MCF 10A (cell line): ENCODE results near the gene SLC25A13. TPM values are rescaled to one million over a fixed set of nuclear protein-coding genes. Genes with fewer than 3 reads are reported as not detected.

Experiments
- BruUV-seq: library from RNA; stranded (reverse); fragments of 400-500 nt; replicated peaks from 2 replicates; lab custom pipeline; 2021; lab: Mats Ljungman, UMichigan
- CTCF ChIA-PET: fragments of 300-600 bp; sonication (Branson Sonifier 250); formaldehyde crosslinking; extraction: SDS; loops from one replicate; lab custom pipeline; 2021; ENCODE audit warnings: antibody characterized with exemption, inconsistent platforms; lab: Yijun Ruan, JAX
- POLR2A ChIA-PET: fragments of 300-600, 350-650 bp; sonication (Branson Sonifier 250); formaldehyde crosslinking; extraction: SDS; loops from one replicate; lab custom pipeline; 2020; ENCODE audit warnings: antibody characterized with exemption, inconsistent platforms; lab: Yijun Ruan, JAX
- DNase-seq: peaks from one replicate; pipeline ENCODE4 v3.0.0-alpha.2; 2018; ENCODE audit not compliant: unreplicated experiment
- H3K27ac Mint-ChIP-seq: one replicate; pipeline ENCODE4 v1.8.0; 2022; ENCODE audit warnings: mild to moderate bottlenecking, low read depth, mixed read lengths; ENCODE audit not compliant: unreplicated experiment
- H3K27me3 Mint-ChIP-seq: one replicate; pipeline ENCODE4 v1.8.0; 2022; ENCODE audit warnings: mixed read lengths; ENCODE audit not compliant: insufficient read depth, unreplicated experiment
- H3K36me3 Mint-ChIP-seq: one replicate; pipeline ENCODE4 v1.8.0; 2022; ENCODE audit warnings: mild to moderate bottlenecking, moderate library complexity, mixed read lengths; ENCODE audit not compliant: insufficient read depth, unreplicated experiment
- H3K4me1 Mint-ChIP-seq: one replicate; pipeline ENCODE4 v1.8.0; 2022; ENCODE audit warnings: mixed read lengths; ENCODE audit not compliant: insufficient read depth, unreplicated experiment
- H3K4me3 Mint-ChIP-seq: one replicate; pipeline ENCODE4 v1.8.0; 2022; ENCODE audit warnings: mild to moderate bottlenecking, moderate library complexity, mixed read lengths; ENCODE audit not compliant: unreplicated experiment
- H3K9me3 Mint-ChIP-seq: one replicate; pipeline ENCODE4 v1.8.0; 2022; ENCODE audit warnings: mixed read lengths; ENCODE audit not compliant: unreplicated experiment
- intact Hi-C: fragments of 100-400 bp; cut with micrococcal nuclease; formaldehyde crosslinking; loops from 2 replicates; pipeline ENCODE4 v1.14.1; 2022
- total RNA-seq: library from RNA; stranded (reverse); gene quantifications from 2 replicates; pipeline ENCODE4 v1.2.3, GENCODE V29; 2022
- TF ChIP-seq, protein P1 (sequence below): fragments of 200-600 bp; IDR thresholded peaks from one replicate; pipeline ENCODE4 v1.8.0; 2022; ENCODE audit warnings: antibody characterized with exemption, mild to moderate bottlenecking; ENCODE audit not compliant: unreplicated experiment

Gene SLC25A13
- total RNA-seq, 1 experiment from 2014 or later = 28.6 TPM

- Mint-ChIP-seq H3K9me3 (no peaks in the 10 kb centered on the region), H3K27me3 (no peaks in the 10 kb centered on the region), H3K4me1 (peaks cover 23% of the 10 kb centered on the region), H3K4me3 (no peak overlapping the region), H3K36me3 (peaks cover 8% of the 10 kb centered on the region), H3K27ac (no peak overlapping the region)
- BruUV-seq = no TSS peak
- DNase-seq = no peak
- TF ChIP-seq, protein P1, sequence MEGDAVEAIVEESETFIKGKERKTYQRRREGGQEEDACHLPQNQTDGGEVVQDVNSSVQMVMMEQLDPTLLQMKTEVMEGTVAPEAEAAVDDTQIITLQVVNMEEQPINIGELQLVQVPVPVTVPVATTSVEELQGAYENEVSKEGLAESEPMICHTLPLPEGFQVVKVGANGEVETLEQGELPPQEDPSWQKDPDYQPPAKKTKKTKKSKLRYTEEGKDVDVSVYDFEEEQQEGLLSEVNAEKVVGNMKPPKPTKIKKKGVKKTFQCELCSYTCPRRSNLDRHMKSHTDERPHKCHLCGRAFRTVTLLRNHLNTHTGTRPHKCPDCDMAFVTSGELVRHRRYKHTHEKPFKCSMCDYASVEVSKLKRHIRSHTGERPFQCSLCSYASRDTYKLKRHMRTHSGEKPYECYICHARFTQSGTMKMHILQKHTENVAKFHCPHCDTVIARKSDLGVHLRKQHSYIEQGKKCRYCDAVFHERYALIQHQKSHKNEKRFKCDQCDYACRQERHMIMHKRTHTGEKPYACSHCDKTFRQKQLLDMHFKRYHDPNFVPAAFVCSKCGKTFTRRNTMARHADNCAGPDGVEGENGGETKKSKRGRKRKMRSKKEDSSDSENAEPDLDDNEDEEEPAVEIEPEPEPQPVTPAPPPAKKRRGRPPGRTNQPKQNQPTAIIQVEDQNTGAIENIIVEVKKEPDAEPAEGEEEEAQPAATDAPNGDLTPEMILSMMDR = no peak
- ChIA-PET POLR2A (interaction anchor here (1.2 to 1.3 kb wide), 3 partner anchors 7 to 126 kb away, joined by 3 to 7 read pairs (median 4); no protein-coding TSS in a partner anchor), CTCF (interaction anchor here (0.6 kb wide), 1 partner anchor 89 kb away, joined by 3 read pairs; no protein-coding TSS in a partner anchor)
- intact Hi-C loops = loop anchor here (5.0 kb wide), 2 partner anchors 64 to 246 kb away; no protein-coding TSS in a partner anchor
These were observed 1.1 kb upstream of the SLC25A13 start for GRCh38 chr7:96322847-96323461.

DNA sequence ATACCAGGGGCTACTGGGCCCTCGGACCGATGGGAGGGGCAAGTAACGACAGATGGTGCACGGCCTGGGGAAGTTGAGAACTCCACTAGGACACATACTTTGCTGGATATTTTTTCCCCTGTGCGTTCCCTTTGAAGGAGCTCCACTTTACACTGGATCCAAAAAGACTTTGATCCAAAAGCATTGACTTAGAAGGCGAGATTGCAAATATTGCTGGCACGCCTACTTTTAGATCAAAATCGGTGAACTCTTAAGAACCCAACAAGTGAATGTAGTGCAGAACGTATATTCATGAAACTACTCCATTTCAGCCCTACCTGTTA is 436 bp upstream of the SLC25A13 start:
- CTCF ChIA-PET = interaction anchor here (0.6 kb wide), 2 partner anchors 90 to 116 kb away, joined by 3 to 4 read pairs; no protein-coding TSS in a partner anchor
- no peak for DNase-seq
- Mint-ChIP-seq H3K4me1 (peaks cover 20% of the 10 kb centered on the region), H3K27ac (peak overlapping the region; percentile 90), H3K36me3 (peaks cover 8% of the 10 kb centered on the region), H3K27me3 (no peaks in the 10 kb centered on the region), H3K4me3 (peak overlapping the region; percentile 88), H3K9me3 (no peaks in the 10 kb centered on the region)
- TF ChIP-seq, protein P1 = no peak
- POLR2A ChIA-PET = interaction anchor here (1.2 to 1.3 kb wide), 3 partner anchors 8 to 125 kb away, joined by 3 to 7 read pairs (median 4); no protein-coding TSS in a partner anchor
- intact Hi-C loops = loop anchor here (5.0 kb wide), 2 partner anchors 65 to 245 kb away; no protein-coding TSS in a partner anchor
- no TSS peak for BruUV-seq

GRCh38 chr7:96321031-96321657 is 754 bp downstream of the SLC25A13 start:
- Mint-ChIP-seq H3K27ac (peak overlapping the region; percentile 90), H3K9me3 (no peaks in the 10 kb centered on the region), H3K36me3 (peaks cover 8% of the 10 kb centered on the region), H3K4me1 (peaks cover 18% of the 10 kb centered on the region), H3K4me3 (peak overlapping the region; percentile 88), H3K27me3 (no peaks in the 10 kb centered on the region)
- TF ChIP-seq, protein P1 = no peak
- POLR2A ChIA-PET = interaction anchor here (0.7 to 1.8 kb wide), 5 partner anchors 8 to 18 kb away, joined by 3 to 5 read pairs (median 4); no protein-coding TSS in a partner anchor
- CTCF ChIA-PET = no interaction called here
- no TSS peak for BruUV-seq
- intact Hi-C loops = loop anchor here (5.0 kb wide), 2 partner anchors 66 to 244 kb away; no protein-coding TSS in a partner anchor
- DNase-seq = peak; percentile 84

GRCh38 chr7:96320442-96320841 is 1.5 kb downstream of the SLC25A13 start:
- TF ChIP-seq, protein P1 = no peak
- ChIA-PET CTCF (no interaction called here), POLR2A (interaction anchor here (0.7 to 1.8 kb wide), 5 partner anchors 8 to 17 kb away, joined by 3 to 5 read pairs (median 4); no protein-coding TSS in a partner anchor)
- intact Hi-C loops = loop anchor here (5.0 kb wide), 2 partner anchors 67 to 243 kb away; no protein-coding TSS in a partner anchor
- peak overlapping the region; percentile 90 for H3K27ac Mint-ChIP-seq
- peaks cover 23% of the 10 kb centered on the region for H3K4me1 Mint-ChIP-seq
- BruUV-seq = no TSS peak
- peak overlapping the region; percentile 88 for H3K4me3 Mint-ChIP-seq
- H3K27me3 Mint-ChIP-seq = no peaks in the 10 kb centered on the region
- peaks cover 8% of the 10 kb centered on the region for H3K36me3 Mint-ChIP-seq
- no peaks in the 10 kb centered on the region for H3K9me3 Mint-ChIP-seq
- no peak for DNase-seq
